Measurements from ENCODE around the gene DHX15.

Gene DHX15

GRCh38 chr4:24576276-24576675 is 8.1 kb downstream of the DHX15 start:
- DNase-seq (ENCODE audit: low read depth), result no peak
- no peak for TF ChIP-seq CTCF (IDR thresholded peaks at IDR 0.05; ENCODE audit: control insufficient read depth, insufficient read depth, low read depth, low read length, missing control alignments)
- no peak overlapping the region for H3K4me3 ChIP-seq (ENCODE audit: control insufficient read depth, low read depth, low read length)

- DNase-seq (ENCODE audit: low read depth), result no peak
- no peak for TF ChIP-seq CTCF (IDR thresholded peaks at IDR 0.05; ENCODE audit: control insufficient read depth, insufficient read depth, low read depth, low read length, missing control alignments)
- no peak overlapping the region for H3K4me3 ChIP-seq (ENCODE audit: control insufficient read depth, low read depth, low read length)
Observed at GRCh38 chr4:24574236-24574635, 10.1 kb downstream of the DHX15 start.

- H3K4me3 ChIP-seq (ENCODE audit: control insufficient read depth, low read depth, low read length), result no peak overlapping the region
- no peak for TF ChIP-seq CTCF (IDR thresholded peaks at IDR 0.05; ENCODE audit: control insufficient read depth, insufficient read depth, low read depth, low read length, missing control alignments)
- no peak for DNase-seq (ENCODE audit: low read depth)
Observed at GRCh38 chr4:24573582-24573981, 10.8 kb downstream of the DHX15 start.

- no peak for DNase-seq (ENCODE audit: low read depth)
- no peak for TF ChIP-seq CTCF (IDR thresholded peaks at IDR 0.05; ENCODE audit: control insufficient read depth, insufficient read depth, low read depth, low read length, missing control alignments)
- H3K4me3 ChIP-seq (ENCODE audit: control insufficient read depth, low read depth, low read length), result no peak overlapping the region
Observed at GRCh38 chr4:24570574-24571236, 13.6 kb downstream of the DHX15 start.

GRCh38 chr4:24570172-24570571 is 14.2 kb downstream of the DHX15 start:
- no peak for TF ChIP-seq CTCF (IDR thresholded peaks at IDR 0.05; ENCODE audit: control insufficient read depth, insufficient read depth, low read depth, low read length, missing control alignments)
- no peak for DNase-seq (ENCODE audit: low read depth)

GRCh38 chr4:24569662-24570061 is 14.7 kb downstream of the DHX15 start:
- H3K4me3 ChIP-seq (ENCODE audit: control insufficient read depth, low read depth, low read length), result no peak overlapping the region
- TF ChIP-seq CTCF (IDR thresholded peaks at IDR 0.05; ENCODE audit: control insufficient read depth, insufficient read depth, low read depth, low read length, missing control alignments), result no peak
- DNase-seq (ENCODE audit: low read depth), result no peak

More at GRCh38 chr4:24570172-24570571, 14.2 kb downstream of the DHX15 start:
- H3K4me3 ChIP-seq (ENCODE audit: control insufficient read depth, low read depth, low read length), result no peak overlapping the region

Measured in AG09309 (cell line).